ENCODE measurements around the gene RSPO4.
A peak's percentile ranks its signal among the peaks of the same experiment; 100 is the strongest.

RSPO4 gene

GRCh38 chr20:953742-954141, 48.4 kb downstream of the RSPO4 start:
- no peak overlapping the region for H2BK5ac ChIP-seq (ENCODE audit: low read length)
- no CpG with 5 or more reads among the region's 11 CpGs for WGBS (ENCODE audit: extremely low coverage, insufficient coverage, low lambda C conversion rate)
- no peaks in the 10 kb centered on the region for H3K79me2 ChIP-seq (ENCODE audit: control insufficient read depth, insufficient read depth, low read length)
- no peak overlapping the region for H3K56ac ChIP-seq (ENCODE audit: low read length)
- no peak overlapping the region for H3K27ac ChIP-seq (ENCODE audit: low read depth, low read length)
- no peak overlapping the region for H2BK120ac ChIP-seq (ENCODE audit: low read depth, low read length)
- no peak overlapping the region for H3K23ac ChIP-seq (ENCODE audit: low read length)
- peak; percentile 37 for DNase-seq
- peaks cover 6% of the 10 kb centered on the region for H3K4me1 ChIP-seq (ENCODE audit: control insufficient read depth, low read depth, low read length)
- no peak overlapping the region for H2AK5ac ChIP-seq (ENCODE audit: low read length)
- H4K8ac ChIP-seq (ENCODE audit: low read depth, low read length), result no peak overlapping the region
- no peak overlapping the region for H3K9ac ChIP-seq (ENCODE audit: low read length)
- no peak overlapping the region for H4K5ac ChIP-seq (ENCODE audit: low read length)
- H3K18ac ChIP-seq (ENCODE audit: low read length), result no peak overlapping the region
- no peaks in the 10 kb centered on the region for H3K79me1 ChIP-seq (ENCODE audit: low read length)
- H2BK15ac ChIP-seq (replicated peaks; ENCODE audit: low read depth), result no peak overlapping the region
- H3K4ac ChIP-seq (ENCODE audit: low read depth, low read length), result no peak overlapping the region
- no peaks in the 10 kb centered on the region for H3K27me3 ChIP-seq (ENCODE audit: insufficient read depth, low read length, poor library complexity)
- H3K4me3 ChIP-seq (ENCODE audit: low read length), result no peak overlapping the region
- no peaks in the 10 kb centered on the region for H3K36me3 ChIP-seq (ENCODE audit: control insufficient read depth, insufficient read depth, low read length)
- no peak overlapping the region for H3K4me2 ChIP-seq (ENCODE audit: low read length)

- H3K4me3 ChIP-seq (ENCODE audit: low read length), result no peak overlapping the region
- H3K4me2 ChIP-seq (ENCODE audit: low read length), result no peak overlapping the region
- no peak overlapping the region for H2BK15ac ChIP-seq (replicated peaks; ENCODE audit: low read depth)
- H3K79me2 ChIP-seq (ENCODE audit: control insufficient read depth, insufficient read depth, low read length), result no peaks in the 10 kb centered on the region
- H3K18ac ChIP-seq (ENCODE audit: low read length), result no peak overlapping the region
- WGBS (ENCODE audit: extremely low coverage, insufficient coverage, low lambda C conversion rate), result no CpG with 5 or more reads among the region's 8 CpGs
- no peak overlapping the region for H3K9ac ChIP-seq (ENCODE audit: low read length)
- no peak overlapping the region for H3K56ac ChIP-seq (ENCODE audit: low read length)
- no peak overlapping the region for H2BK120ac ChIP-seq (ENCODE audit: low read depth, low read length)
- DNase-seq, result no peak
- H2AK5ac ChIP-seq (ENCODE audit: low read length), result no peak overlapping the region
- H2BK5ac ChIP-seq (ENCODE audit: low read length), result no peak overlapping the region
- no peak overlapping the region for H4K8ac ChIP-seq (ENCODE audit: low read depth, low read length)
- H3K23ac ChIP-seq (ENCODE audit: low read length), result no peak overlapping the region
- H3K27me3 ChIP-seq (ENCODE audit: insufficient read depth, low read length, poor library complexity), result no peaks in the 10 kb centered on the region
- H3K4me1 ChIP-seq (ENCODE audit: control insufficient read depth, low read depth, low read length), result peaks cover 6% of the 10 kb centered on the region
- H3K4ac ChIP-seq (ENCODE audit: low read depth, low read length), result no peak overlapping the region
- H3K27ac ChIP-seq (ENCODE audit: low read depth, low read length), result no peak overlapping the region
- no peak overlapping the region for H4K5ac ChIP-seq (ENCODE audit: low read length)
- H3K79me1 ChIP-seq (ENCODE audit: low read length), result no peaks in the 10 kb centered on the region
- no peaks in the 10 kb centered on the region for H3K36me3 ChIP-seq (ENCODE audit: control insufficient read depth, insufficient read depth, low read length)
These were observed 49.8 kb downstream of the RSPO4 start for GRCh38 chr20:952196-952795.

- H3K27ac ChIP-seq (ENCODE audit: low read depth, low read length), result no peak overlapping the region
- no peak overlapping the region for H3K9ac ChIP-seq (ENCODE audit: low read length)
- no peaks in the 10 kb centered on the region for H3K27me3 ChIP-seq (ENCODE audit: insufficient read depth, low read length, poor library complexity)
- no peak overlapping the region for H4K5ac ChIP-seq (ENCODE audit: low read length)
- peaks cover 6% of the 10 kb centered on the region for H3K4me1 ChIP-seq (ENCODE audit: control insufficient read depth, low read depth, low read length)
- no peak overlapping the region for H4K8ac ChIP-seq (ENCODE audit: low read depth, low read length)
- no peak overlapping the region for H3K4ac ChIP-seq (ENCODE audit: low read depth, low read length)
- H3K79me1 ChIP-seq (ENCODE audit: low read length), result no peaks in the 10 kb centered on the region
- H3K18ac ChIP-seq (ENCODE audit: low read length), result no peak overlapping the region
- H3K56ac ChIP-seq (ENCODE audit: low read length), result no peak overlapping the region
- no peaks in the 10 kb centered on the region for H3K36me3 ChIP-seq (ENCODE audit: control insufficient read depth, insufficient read depth, low read length)
- H2BK120ac ChIP-seq (ENCODE audit: low read depth, low read length), result no peak overlapping the region
- H3K23ac ChIP-seq (ENCODE audit: low read length), result no peak overlapping the region
- H3K4me2 ChIP-seq (ENCODE audit: low read length), result no peak overlapping the region
- H2BK15ac ChIP-seq (replicated peaks; ENCODE audit: low read depth), result no peak overlapping the region
- no peaks in the 10 kb centered on the region for H3K79me2 ChIP-seq (ENCODE audit: control insufficient read depth, insufficient read depth, low read length)
- DNase-seq, result no peak
- H2BK5ac ChIP-seq (ENCODE audit: low read length), result no peak overlapping the region
- H2AK5ac ChIP-seq (ENCODE audit: low read length), result no peak overlapping the region
- no CpG with 5 or more reads among the region's 21 CpGs for WGBS (ENCODE audit: extremely low coverage, insufficient coverage, low lambda C conversion rate)
- H3K4me3 ChIP-seq (ENCODE audit: low read length), result no peak overlapping the region
These were observed 50.5 kb downstream of the RSPO4 start for GRCh38 chr20:951384-952169.

- Histone ChIP-seq H3K27me3 (ENCODE audit: insufficient read depth, low read length, poor library complexity) (no peaks in the 10 kb centered on the region), H2AK5ac (ENCODE audit: low read length) (no peak overlapping the region), H4K5ac (ENCODE audit: low read length) (no peak overlapping the region), H3K4ac (ENCODE audit: low read depth, low read length) (no peak overlapping the region), H3K9ac (ENCODE audit: low read length) (no peak overlapping the region), H2BK5ac (ENCODE audit: low read length) (no peak overlapping the region), H3K18ac (ENCODE audit: low read length) (no peak overlapping the region), H2BK15ac (replicated peaks; ENCODE audit: low read depth) (no peak overlapping the region), H3K4me2 (ENCODE audit: low read length) (no peak overlapping the region), H3K23ac (ENCODE audit: low read length) (no peak overlapping the region), H3K56ac (ENCODE audit: low read length) (no peak overlapping the region), H3K27ac (ENCODE audit: low read depth, low read length) (no peak overlapping the region), H3K36me3 (ENCODE audit: control insufficient read depth, insufficient read depth, low read length) (no peaks in the 10 kb centered on the region), H2BK120ac (ENCODE audit: low read depth, low read length) (no peak overlapping the region), H3K4me1 (ENCODE audit: control insufficient read depth, low read depth, low read length) (peaks cover under 1% of the 10 kb centered on the region), H3K79me2 (ENCODE audit: control insufficient read depth, insufficient read depth, low read length) (no peaks in the 10 kb centered on the region), H4K8ac (ENCODE audit: low read depth, low read length) (no peak overlapping the region), H3K79me1 (ENCODE audit: low read length) (no peaks in the 10 kb centered on the region), H3K4me3 (ENCODE audit: low read length) (no peak overlapping the region)
- no CpG with 5 or more reads among the region's 7 CpGs for WGBS (ENCODE audit: extremely low coverage, insufficient coverage, low lambda C conversion rate)
- DNase-seq, result no peak
These were observed 52.4 kb downstream of the RSPO4 start for GRCh38 chr20:949717-950116.

GRCh38 chr20:946826-947225, 55.3 kb downstream of the RSPO4 start:
- Histone ChIP-seq H3K36me3 (ENCODE audit: control insufficient read depth, insufficient read depth, low read length) (no peaks in the 10 kb centered on the region), H3K4ac (ENCODE audit: low read depth, low read length) (no peak overlapping the region), H3K4me3 (ENCODE audit: low read length) (no peak overlapping the region), H4K5ac (ENCODE audit: low read length) (no peak overlapping the region), H3K79me2 (ENCODE audit: control insufficient read depth, insufficient read depth, low read length) (no peaks in the 10 kb centered on the region), H2AK5ac (ENCODE audit: low read length) (no peak overlapping the region), H3K23ac (ENCODE audit: low read length) (no peak overlapping the region), H3K18ac (ENCODE audit: low read length) (no peak overlapping the region), H3K4me1 (ENCODE audit: control insufficient read depth, low read depth, low read length) (peaks cover 4% of the 10 kb centered on the region), H3K27ac (ENCODE audit: low read depth, low read length) (no peak overlapping the region), H2BK5ac (ENCODE audit: low read length) (no peak overlapping the region), H3K4me2 (ENCODE audit: low read length) (no peak overlapping the region), H2BK15ac (replicated peaks; ENCODE audit: low read depth) (no peak overlapping the region), H2BK120ac (ENCODE audit: low read depth, low read length) (no peak overlapping the region), H3K56ac (ENCODE audit: low read length) (no peak overlapping the region), H4K8ac (ENCODE audit: low read depth, low read length) (no peak overlapping the region), H3K9ac (ENCODE audit: low read length) (no peak overlapping the region), H3K79me1 (ENCODE audit: low read length) (no peaks in the 10 kb centered on the region), H3K27me3 (ENCODE audit: insufficient read depth, low read length, poor library complexity) (no peaks in the 10 kb centered on the region)
- WGBS (ENCODE audit: extremely low coverage, insufficient coverage, low lambda C conversion rate), result no CpG with 5 or more reads among the region's 8 CpGs
- no peak for DNase-seq

Data from mesendoderm (in vitro differentiated cells).